ENCODE measurements around the gene PACS1.

GRCh38 chr11:66111158-66111557, 41.1 kb downstream of the PACS1 start:
- no peak for TF ChIP-seq SIN3A (IDR thresholded peaks at IDR 0.05; ENCODE audit: low read depth)
- TF ChIP-seq CTCF (IDR thresholded peaks at IDR 0.05 in 2 of 3, conservative IDR thresholded peaks at IDR 0.05 in 1 of 3; ENCODE audit: borderline replicate concordance in 1 of 3, insufficient read depth in 1 of 3, low read depth in 2 of 3, low read length in 2 of 3) = no peak
- no peak for TF ChIP-seq MAX (IDR thresholded peaks at IDR 0.05)
- no peak for TF ChIP-seq ELF1 (IDR thresholded peaks at IDR 0.05; ENCODE audit: borderline replicate concordance, low read depth)
- no peak for TF ChIP-seq POLR2AphosphoS5 (IDR thresholded peaks at IDR 0.05; ENCODE audit: low read depth, low read length)
- TF ChIP-seq RAD21 (IDR thresholded peaks at IDR 0.05; ENCODE audit: low read depth) = no peak
- no peak for TF ChIP-seq REST (IDR thresholded peaks at IDR 0.05; ENCODE audit: low read depth)
- no peak for TF ChIP-seq CEBPB (IDR thresholded peaks at IDR 0.05; ENCODE audit: low read depth)
- no peak for TF ChIP-seq TCF7L2 (IDR thresholded peaks at IDR 0.05; ENCODE audit: borderline replicate concordance, extremely low read depth, insufficient read depth, insufficient read length)
- TF ChIP-seq SP1 (IDR thresholded peaks at IDR 0.05; ENCODE audit: low read depth) = no peak
- TF ChIP-seq POLR2A (IDR thresholded peaks at IDR 0.05; ENCODE audit: borderline replicate concordance, extremely low read depth, insufficient read depth, insufficient read length) = no peak
- TF ChIP-seq YY1 (IDR thresholded peaks at IDR 0.05; ENCODE audit: extremely low read depth, insufficient replicate concordance, low read depth, low read length) = no peak
- TF ChIP-seq CBX3 (IDR thresholded peaks at IDR 0.05; ENCODE audit: low read depth) = no peak
- no peak for TF ChIP-seq JUND (IDR thresholded peaks at IDR 0.05)

All from HCT116 (cell line).